Astrocyte of the cerebellum (primary cell): ENCODE results near the gene SPINK14.

Source experiments
- DNase-seq: peaks from one replicate; pipeline ENCODE4 v3.0.0-alpha.2; 2011; ENCODE audit warnings: low read depth
- H3K4me3 ChIP-seq: 2 replicates; pipeline ENCODE4 v1.5.1; 2011; ENCODE audit warnings: mild to moderate bottlenecking, low read depth, low read length, moderate library complexity
- CTCF ChIP-seq: IDR thresholded peaks from 2 replicates; pipeline ENCODE4 v1.5.1; 2012; ENCODE audit warnings: low read length, low read depth, moderate library complexity, mild to moderate bottlenecking; ENCODE audit errors: missing control alignments
- in situ Hi-C: cut with HindIII; loops from 2 replicates; pipeline ENCODE4 v1.10.0; 2017; ENCODE audit warnings: low sequenced_read_pairs

Gene SPINK14

GRCh38 chr5:148163345-148163744 lies 5.0 kb upstream of the SPINK14 start:
- DNase-seq: no peak
- H3K4me3 ChIP-seq: no peak overlapping the region
- TF ChIP-seq CTCF: no peak
- in situ Hi-C loops: no loop called here

DNA sequence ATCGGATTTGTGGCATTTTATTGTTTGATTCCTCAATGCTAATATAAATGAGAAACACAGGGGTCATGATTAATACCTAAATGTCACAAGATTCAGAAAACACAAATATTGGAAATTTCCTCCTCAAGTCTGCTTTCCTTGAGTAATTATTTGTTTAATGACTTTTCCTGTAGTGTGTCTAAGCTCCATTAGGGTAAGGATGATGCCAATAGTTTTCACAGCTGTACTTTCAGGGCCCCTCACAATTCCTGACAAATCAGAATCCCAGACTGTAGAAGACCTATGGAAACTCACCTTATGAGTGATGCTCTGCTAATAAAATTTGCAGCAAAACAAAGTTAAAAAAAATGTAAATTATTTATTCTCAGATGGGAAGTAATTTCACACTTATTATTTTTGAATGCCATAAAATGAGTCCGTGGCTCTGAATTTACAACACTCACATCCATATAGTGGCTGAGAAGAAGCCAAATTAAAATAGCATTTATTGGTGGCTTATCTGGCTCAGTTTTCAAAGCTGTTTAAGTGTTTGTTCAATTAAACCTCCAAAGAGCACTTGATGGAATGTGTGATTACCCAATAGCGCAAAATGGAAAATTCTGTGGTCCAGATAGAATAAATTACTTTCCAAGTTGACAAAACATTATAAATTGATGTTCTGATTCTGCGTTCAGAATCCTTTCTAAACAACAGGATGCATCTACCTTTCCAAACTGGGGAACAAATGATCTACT lies 1.6 kb upstream of the SPINK14 start:
- H3K4me3 ChIP-seq: no peak overlapping the region
- in situ Hi-C loops: no loop called here
- no peak for DNase-seq
- TF ChIP-seq CTCF: no peak

DNA sequence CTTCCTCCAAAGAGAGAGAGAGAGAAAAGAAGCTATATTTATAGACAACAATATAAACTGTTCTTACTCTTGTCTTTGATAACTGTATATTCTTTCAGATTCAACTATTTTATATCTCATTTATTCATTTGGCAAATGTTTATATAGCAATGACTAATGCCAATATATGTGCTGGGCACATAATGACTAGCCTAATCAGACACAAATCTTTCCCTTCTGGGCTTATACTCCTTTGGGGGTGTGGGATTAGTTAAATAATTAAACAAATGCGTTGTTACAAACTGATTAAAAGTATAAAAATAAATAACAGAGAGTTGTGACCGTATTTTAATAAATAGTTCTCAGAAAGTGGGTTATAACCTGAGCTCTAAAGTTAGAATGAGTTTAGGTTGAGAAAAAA lies 4.0 kb downstream of the SPINK14 start:
- DNase-seq: no peak
- H3K4me3 ChIP-seq: no peak overlapping the region
- no peak for TF ChIP-seq CTCF
- in situ Hi-C loops: no loop called here

DNA sequence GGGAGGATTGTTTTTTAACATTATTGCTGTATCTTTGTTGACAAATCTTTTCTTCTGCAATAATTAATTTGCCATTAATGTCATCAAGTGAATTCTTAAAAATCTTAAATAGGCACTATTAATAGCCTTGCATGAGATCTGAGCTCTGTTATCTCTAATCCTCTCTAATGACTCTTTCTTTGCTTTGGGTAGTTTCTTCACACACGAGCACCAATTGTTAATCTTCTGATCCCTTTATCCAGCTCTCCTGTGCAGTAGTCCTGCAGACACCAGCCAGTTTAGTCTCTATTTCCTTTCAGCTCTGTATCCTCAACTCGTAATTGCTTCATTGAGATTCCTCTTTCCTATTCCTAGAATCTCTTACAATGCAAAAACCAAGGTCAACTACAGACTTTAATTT lies 8.1 kb downstream of the SPINK14 start:
- in situ Hi-C loops: no loop called here

GRCh38 chr5:148177207-148177606 lies 8.9 kb downstream of the SPINK14 start:
- DNase-seq: no peak
- in situ Hi-C loops: no loop called here
- H3K4me3 ChIP-seq: no peak overlapping the region
- no peak for TF ChIP-seq CTCF

More for the DNA sequence above, 8.1 kb downstream of the SPINK14 start:
- no peak overlapping the region for H3K4me3 ChIP-seq
- TF ChIP-seq CTCF: no peak
- DNase-seq: no peak

GRCh38 chr5:148179234-148179824 lies 11.0 kb downstream of the SPINK14 start:
- H3K4me3 ChIP-seq: no peak overlapping the region
- in situ Hi-C loops: no loop called here
- DNase-seq: peak; percentile 62
- TF ChIP-seq CTCF: peak; percentile 68
